ENCODE measurements around the gene MAST2.
A peak's percentile ranks its signal among the peaks of the same experiment; 100 is the strongest.

Gene MAST2

GRCh38 chr1:45803299-45803780 lies at the start of gene MAST2:
TSS of gene MAST2 (plus strand) at chr1:45803612. CDS start at chr1:45803896, 284 bp downstream.
- DNase-seq (ENCODE audit: low read depth in 1 of 2, low spot score in 1 of 2) = peak; percentile 68 to 81

- no peak for DNase-seq (ENCODE audit: low read depth in 1 of 2, low spot score in 1 of 2)
Observed at GRCh38 chr1:45755697-45756096, 47.7 kb upstream of the MAST2 start.

- no peak for DNase-seq (ENCODE audit: low read depth in 1 of 2, low spot score in 1 of 2)
Observed at GRCh38 chr1:45762291-45762690, 41.1 kb upstream of the MAST2 start.

- DNase-seq (ENCODE audit: low read depth in 1 of 2, low spot score in 1 of 2) = no peak
Observed at GRCh38 chr1:45765999-45766792, 37.2 kb upstream of the MAST2 start.

- DNase-seq (ENCODE audit: low read depth in 1 of 2, low spot score in 1 of 2) = no peak
Observed at GRCh38 chr1:45767035-45767434, 36.4 kb upstream of the MAST2 start.

- DNase-seq (ENCODE audit: low read depth in 1 of 2, low spot score in 1 of 2) = no peak
Observed at GRCh38 chr1:45769261-45769932, 34.0 kb upstream of the MAST2 start.

GRCh38 chr1:45772971-45773370 lies 30.4 kb upstream of the MAST2 start:
- no peak for DNase-seq (ENCODE audit: low read depth in 1 of 2, low spot score in 1 of 2)

GRCh38 chr1:45775794-45776193 lies 27.6 kb upstream of the MAST2 start:
- no peak for DNase-seq (ENCODE audit: low read depth in 1 of 2, low spot score in 1 of 2)

GRCh38 chr1:45785583-45785982 lies 17.8 kb upstream of the MAST2 start:
- no peak for DNase-seq (ENCODE audit: low read depth in 1 of 2, low spot score in 1 of 2)

GRCh38 chr1:45787905-45788304 lies 15.5 kb upstream of the MAST2 start:
- DNase-seq (ENCODE audit: low read depth in 1 of 2, low spot score in 1 of 2) = no peak

GRCh38 chr1:45789601-45790000 lies 13.8 kb upstream of the MAST2 start:
- no peak for DNase-seq (ENCODE audit: low read depth in 1 of 2, low spot score in 1 of 2)

- no peak for DNase-seq (ENCODE audit: low read depth in 1 of 2, low spot score in 1 of 2)
Observed at GRCh38 chr1:45792744-45793143, 10.7 kb upstream of the MAST2 start.

- no peak for DNase-seq (ENCODE audit: low read depth in 1 of 2, low spot score in 1 of 2)
Observed at GRCh38 chr1:45793942-45794604, 9.3 kb upstream of the MAST2 start.

GRCh38 chr1:45796381-45796780 lies 7.0 kb upstream of the MAST2 start:
- DNase-seq (ENCODE audit: low read depth in 1 of 2, low spot score in 1 of 2) = no peak

GRCh38 chr1:45796946-45797345 lies 6.5 kb upstream of the MAST2 start:
- DNase-seq (ENCODE audit: low read depth in 1 of 2, low spot score in 1 of 2) = no peak

- no peak for DNase-seq (ENCODE audit: low read depth in 1 of 2, low spot score in 1 of 2)
Observed at GRCh38 chr1:45800899-45801298, 2.5 kb upstream of the MAST2 start.

- DNase-seq (ENCODE audit: low read depth in 1 of 2, low spot score in 1 of 2) = no peak
Observed at GRCh38 chr1:45802343-45803298, 791 bp upstream of the MAST2 start.

GRCh38 chr1:45803781-45804668 lies 613 bp downstream of the MAST2 start:
- DNase-seq (ENCODE audit: low read depth in 1 of 2, low spot score in 1 of 2) = peak in 1 of 2 donors; percentile 3

GRCh38 chr1:45804669-45804969 lies 1.2 kb downstream of the MAST2 start:
- no peak for DNase-seq (ENCODE audit: low read depth in 1 of 2, low spot score in 1 of 2)

- DNase-seq (ENCODE audit: low read depth in 1 of 2, low spot score in 1 of 2) = no peak
Observed at GRCh38 chr1:45806129-45806528, 2.7 kb downstream of the MAST2 start.

All from stimulated activated CD4-positive, alpha-beta T cell treated with anti-CD3 and anti-CD28 coated beads, Interleukin-15, amount 100 ng/mL, for 1 hour (primary cell).